HG02798 (cell line): ENCODE results near the gene REEP1.

ENCODE experiments used
- ATAC-seq: cut with Tn5 transposase; IDR thresholded peaks from one replicate; pipeline ENCODE4 v1.9.1; 2021; ENCODE audit warnings: mild to moderate bottlenecking; ENCODE audit not compliant: unreplicated experiment, poor library complexity

Gene REEP1

DNA sequence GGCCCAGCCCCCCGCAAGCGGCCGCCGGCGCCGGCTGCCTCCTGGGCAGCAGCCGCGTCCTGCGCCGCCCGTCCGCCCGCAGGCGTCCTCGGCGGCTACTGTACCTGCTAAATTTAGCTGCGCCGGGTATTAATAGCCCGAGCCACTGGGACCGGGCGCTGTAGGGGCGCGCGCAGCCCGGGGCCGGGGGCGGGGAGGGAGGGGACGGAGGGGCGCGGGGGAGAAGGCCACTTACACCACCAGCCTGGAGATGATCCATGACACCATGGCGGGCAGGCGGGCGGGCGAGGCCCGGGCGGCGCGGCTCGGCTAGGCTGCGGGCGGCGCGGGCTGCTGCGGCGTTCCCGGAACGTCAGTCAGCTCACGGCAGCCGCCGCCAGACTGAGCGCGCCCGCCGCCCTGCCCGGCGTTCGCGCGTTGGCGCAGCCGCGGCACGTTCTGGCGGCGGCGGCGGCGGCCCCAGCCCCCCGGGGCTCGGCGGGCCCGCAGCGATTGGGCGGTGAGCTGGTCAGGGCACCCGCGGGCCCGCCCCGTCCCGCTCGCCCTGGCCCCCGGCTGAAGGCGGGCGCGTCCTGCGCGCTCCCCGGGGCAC is at the start of gene REEP1:
REEP1 (minus strand) TSS at position 383 of the 592 bp plus-strand sequence; CDS start at position 267, 116 bp downstream.
- no peak for ATAC-seq

DNA sequence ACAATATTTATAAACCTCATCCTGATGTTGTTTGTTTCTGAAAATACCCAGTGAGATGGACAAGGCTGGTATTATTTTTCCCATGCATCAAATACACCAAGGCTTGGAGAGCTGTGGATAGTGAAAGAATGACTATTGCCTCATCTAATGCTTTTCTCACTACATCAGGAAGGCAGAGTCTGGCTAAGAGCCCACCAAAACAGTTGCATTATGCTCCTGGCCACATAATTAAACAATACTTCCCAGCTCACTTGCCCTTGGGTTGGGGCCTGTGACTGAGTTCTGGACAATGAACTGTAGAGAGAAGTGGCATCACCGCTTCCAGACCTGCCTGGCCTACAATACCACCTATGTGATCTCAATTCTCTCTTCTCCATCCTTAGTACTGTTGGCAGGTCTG is 46.4 kb upstream of the REEP1 start:
- no peak for ATAC-seq

DNA sequence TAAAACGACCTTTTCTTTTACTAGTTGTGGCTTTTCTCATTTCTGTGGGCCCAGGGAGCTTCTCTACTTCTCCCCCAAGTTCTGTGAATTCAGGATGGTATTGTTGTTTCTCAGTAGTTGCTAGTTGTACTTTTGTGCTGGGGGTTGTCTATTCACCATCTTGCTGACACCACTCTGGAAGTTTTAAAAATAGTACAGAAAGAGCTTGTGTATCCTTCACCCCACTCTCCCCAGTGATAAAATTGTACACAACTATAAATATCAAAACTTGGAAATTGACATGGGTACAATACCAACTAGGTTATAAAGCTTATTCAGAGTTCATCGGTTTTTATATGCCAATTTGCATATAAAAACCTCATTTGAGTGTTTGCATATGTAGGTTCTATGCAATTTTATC is 45.3 kb upstream of the REEP1 start:
- no peak for ATAC-seq

DNA sequence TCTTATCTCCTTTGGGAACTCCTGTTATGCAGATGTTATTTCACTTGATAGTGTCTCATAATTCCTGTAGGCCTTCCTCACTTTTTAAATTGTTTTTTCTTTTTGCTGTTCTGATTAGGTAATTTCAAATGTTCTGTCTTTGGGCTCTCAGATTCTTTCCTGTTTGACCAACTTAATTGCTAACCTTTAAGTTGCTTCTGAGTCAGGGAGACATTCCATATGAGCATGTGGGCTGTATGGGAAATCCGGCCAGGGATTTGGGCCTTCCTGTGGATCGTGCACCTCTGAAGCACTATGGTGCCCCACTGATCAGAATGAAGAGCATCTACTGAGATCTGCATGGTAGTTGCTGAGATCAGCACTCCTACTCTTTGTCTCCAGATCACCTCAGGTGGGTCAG is 44.7 kb upstream of the REEP1 start:
- ATAC-seq: no peak

DNA sequence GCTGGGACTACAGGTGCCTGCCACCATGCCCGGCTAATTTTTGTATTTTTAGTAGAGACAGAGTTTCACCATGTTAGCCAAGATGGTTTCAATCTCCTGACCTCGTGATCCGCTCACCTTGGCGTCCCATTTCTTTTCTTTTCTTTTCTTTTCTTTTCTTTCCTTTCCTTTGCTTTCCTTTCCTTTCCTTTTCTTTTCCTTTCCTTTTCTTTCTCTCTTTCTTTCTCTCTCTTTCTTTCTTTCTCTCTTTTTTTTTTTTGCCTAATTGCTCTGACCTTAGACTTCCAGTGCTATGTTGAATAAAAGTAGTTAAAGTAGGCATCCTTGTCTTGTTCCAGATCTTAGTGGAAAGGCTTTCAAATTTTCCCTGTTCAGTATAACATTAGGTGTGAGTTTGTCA is 41.0 kb upstream of the REEP1 start:
- no peak for ATAC-seq

- no peak for ATAC-seq
Measured at GRCh38 chr2:86375623-86376022, 38.2 kb upstream of the REEP1 start.

GRCh38 chr2:86372641-86373502 is 35.4 kb upstream of the REEP1 start:
- ATAC-seq: no peak

- no peak for ATAC-seq
Measured at GRCh38 chr2:86372133-86372532, 34.7 kb upstream of the REEP1 start.

DNA sequence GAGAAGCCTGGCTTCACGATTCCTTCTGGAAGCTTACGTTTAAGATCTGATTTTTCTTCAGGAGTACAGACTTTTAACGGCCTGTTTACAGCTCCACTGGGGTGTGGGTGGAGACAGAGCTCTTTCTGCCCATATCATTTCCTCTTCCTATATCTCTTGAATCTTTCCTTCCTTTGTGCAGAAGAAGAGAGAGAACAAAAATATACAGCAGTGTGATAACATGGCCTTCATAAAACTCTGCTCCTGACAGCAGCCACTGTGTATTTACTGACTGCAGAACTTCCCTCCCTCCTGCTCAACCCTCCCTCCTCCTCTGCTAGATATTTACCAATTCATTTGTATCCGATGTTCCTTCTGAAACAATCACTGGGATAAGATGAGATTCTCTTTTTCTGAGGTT is 34.1 kb upstream of the REEP1 start:
- ATAC-seq: no peak

DNA sequence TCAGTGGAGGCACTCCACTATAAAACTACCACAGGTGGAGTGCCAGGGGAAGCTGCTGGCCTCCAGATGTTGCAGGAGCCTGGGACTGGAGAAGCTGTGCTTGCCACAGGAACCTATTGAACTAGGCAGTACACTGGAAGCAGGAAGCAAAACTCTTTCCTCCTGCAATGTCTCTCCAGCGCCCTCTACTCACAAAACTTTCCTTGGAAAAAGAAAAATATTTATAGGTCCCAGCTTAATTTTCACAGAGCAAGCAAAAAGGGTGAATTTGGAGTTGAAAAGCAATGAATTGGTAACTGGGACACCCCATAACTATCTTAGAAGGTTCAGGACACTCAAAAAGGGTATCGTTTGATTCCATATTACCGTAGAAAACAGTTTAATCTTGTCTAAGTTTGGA is 33.2 kb upstream of the REEP1 start:
- no peak for ATAC-seq

DNA sequence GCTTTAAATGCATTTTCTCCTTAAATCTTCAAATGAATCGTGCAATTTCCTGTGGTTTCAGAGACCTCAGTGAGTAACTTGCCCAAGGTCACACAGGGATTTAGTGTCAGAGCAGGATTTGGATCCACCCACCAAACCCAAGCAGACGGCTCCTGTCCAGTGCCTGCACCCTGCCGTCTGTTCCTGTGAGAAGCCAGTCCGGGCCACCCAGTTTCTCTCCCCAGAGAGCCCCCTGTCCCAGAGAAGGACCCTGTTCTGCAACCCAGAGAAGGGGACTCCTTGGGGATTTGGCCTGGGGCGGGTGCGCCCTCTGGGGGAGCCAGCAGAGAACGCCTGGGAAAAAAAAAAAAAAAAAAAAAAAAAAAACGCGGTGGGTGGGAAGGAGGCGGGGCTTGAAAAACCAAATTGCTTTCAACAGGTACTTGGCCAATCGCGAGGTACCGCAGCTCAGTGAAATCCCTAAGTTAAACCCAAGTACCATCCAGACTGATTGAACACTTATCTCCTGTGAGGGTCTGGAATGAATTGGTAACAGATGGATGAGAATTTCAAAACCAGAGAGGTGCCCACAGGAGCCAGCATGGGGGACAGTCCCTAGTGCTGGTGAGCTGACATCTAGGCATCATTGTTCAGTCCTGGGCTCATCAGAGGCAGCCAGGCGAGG is 30.9 kb upstream of the REEP1 start:
- peak; percentile 50 for ATAC-seq

- no peak for ATAC-seq
Measured at GRCh38 chr2:86367499-86367777, 30.0 kb upstream of the REEP1 start.

GRCh38 chr2:86366651-86367498 is 29.4 kb upstream of the REEP1 start:
- ATAC-seq: no peak

- no peak for ATAC-seq
Measured at GRCh38 chr2:86364894-86365293, 27.5 kb upstream of the REEP1 start.

- ATAC-seq: no peak
Measured at GRCh38 chr2:86360776-86361175, 23.4 kb upstream of the REEP1 start.

GRCh38 chr2:86358957-86359356 is 21.5 kb upstream of the REEP1 start:
- ATAC-seq: peak; percentile 67

DNA sequence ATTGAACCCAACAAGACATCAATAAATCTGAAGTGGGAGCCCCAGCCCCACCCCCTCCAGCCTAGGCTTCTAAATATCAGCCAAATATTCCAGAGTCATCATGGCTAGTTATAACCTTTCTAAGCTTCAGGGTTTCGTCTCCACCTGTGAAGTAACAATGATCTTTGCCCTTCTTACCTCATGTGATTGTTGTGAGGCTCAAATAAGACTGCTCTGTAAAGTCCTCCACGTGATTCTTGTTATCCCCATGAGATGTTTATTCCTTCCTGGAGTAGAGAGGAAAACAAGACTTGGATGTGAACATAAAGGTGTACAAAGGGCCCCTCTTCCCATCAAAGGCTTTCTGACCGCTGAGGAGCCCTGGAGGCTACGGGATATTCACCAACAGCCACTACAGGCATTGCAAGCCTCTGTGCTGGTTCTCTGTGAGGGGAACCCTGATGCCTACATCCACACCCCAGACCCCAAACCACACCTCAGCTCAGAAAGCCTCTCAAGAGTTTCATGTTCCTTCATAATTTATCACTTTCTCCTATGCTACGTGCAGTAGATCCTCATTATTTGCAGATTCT is 20.1 kb upstream of the REEP1 start:
- ATAC-seq: no peak

GRCh38 chr2:86352727-86353221 is 15.3 kb upstream of the REEP1 start:
- no peak for ATAC-seq

GRCh38 chr2:86352137-86352726 is 14.8 kb upstream of the REEP1 start:
- ATAC-seq: no peak

- no peak for ATAC-seq
Measured at GRCh38 chr2:86350751-86351150, 13.3 kb upstream of the REEP1 start.
